Measurements from ENCODE around the gene BTRC. TPM values are rescaled to one million over a fixed set of nuclear protein-coding genes. Genes with fewer than 3 reads are reported as not detected.

BTRC gene
- polyA plus RNA-seq, 3 donors, result 2.8 to 4.3 (median 3.1) TPM

GRCh38 chr10:101571271-101571925 is 217.4 kb downstream of the BTRC start:
- Mint-ChIP-seq H3K4me1 (peaks cover 20% of the 10 kb centered on the region), H3K27ac (peak overlapping the region in 1 of 7 donors; percentile 11), H3K36me3 (peaks cover 3 to 7% of the 10 kb centered on the region in 2 donors), H3K9me3 (peaks cover 0 to 10% (median 6%) of the 10 kb centered on the region in 7 donors), H3K27me3 (ENCODE audit: low read depth in 3 of 3) (peaks cover 35 to 40% (median 37%) of the 10 kb centered on the region in 3 donors), H3K4me3 (peak overlapping the region; percentile 86 to 91)
- WGBS (ENCODE audit: insufficient coverage), result 78% methylated on average over 4 of the region's 8 CpGs
- peak overlapping the region; percentile 99 for H3K4me2 ChIP-seq (replicated peaks; ENCODE audit: extremely low read depth, low read length, poor library complexity, severe bottlenecking)
- peaks cover 17 to 25% of the 10 kb centered on the region in 2 donors for H3K4me1 ChIP-seq (ENCODE audit: control insufficient read depth in 1 of 2, insufficient read depth in 2 of 2, low read length in 2 of 2)
- no peaks in the 10 kb centered on the region for H3K36me3 ChIP-seq (replicated peaks in 1 of 2; ENCODE audit: control insufficient read depth in 1 of 2, insufficient read depth in 2 of 2, low read length in 2 of 2)
- H3K4me3 ChIP-seq (replicated peaks in 1 of 3; ENCODE audit: low read depth in 2 of 3, low read length in 3 of 3), result peak overlapping the region in 1 of 3 experiments; percentile 96
- H2AFZ ChIP-seq (ENCODE audit: insufficient read depth, low read depth, low read length, poor library complexity, severe bottlenecking), result peak overlapping the region; percentile 99
- no peaks in the 10 kb centered on the region for H4K20me1 ChIP-seq (ENCODE audit: insufficient read depth, low read length)
- H3K27ac ChIP-seq (ENCODE audit: low read depth in 1 of 2, low read length in 2 of 2), result no peak overlapping the region
- H3K27me3 ChIP-seq (ENCODE audit: control insufficient read depth in 2 of 2, insufficient read depth in 2 of 2, low read length in 2 of 2), result peaks cover 30 to 35% of the 10 kb centered on the region in 2 donors
- no peak for TF ChIP-seq CTCF (IDR thresholded peaks at IDR 0.05)
- no peaks in the 10 kb centered on the region for H3K79me2 ChIP-seq (ENCODE audit: insufficient read depth, low read length)
- DNase-seq, result no peak
- intact Hi-C loops (cut with micrococcal nuclease), result loop anchor here (5.0 kb wide), 2 partner anchors 299 to 359 kb away; no protein-coding TSS in a partner anchor
- H3K9me3 ChIP-seq (replicated peaks in 1 of 2; ENCODE audit: control insufficient read depth in 1 of 2, insufficient read depth in 1 of 2, low read length in 2 of 2), result peaks cover 7 to 11% of the 10 kb centered on the region in 2 donors
- no peak overlapping the region for H3K9ac ChIP-seq (ENCODE audit: insufficient read depth, low read length, poor library complexity, severe bottlenecking)

GRCh38 chr10:101572126-101572525 is 218.2 kb downstream of the BTRC start:
- Histone ChIP-seq H3K36me3 (replicated peaks in 1 of 2; ENCODE audit: control insufficient read depth in 1 of 2, insufficient read depth in 2 of 2, low read length in 2 of 2) (peaks cover 4 to 7% of the 10 kb centered on the region in 2 donors), H3K27me3 (ENCODE audit: control insufficient read depth in 2 of 2, insufficient read depth in 2 of 2, low read length in 2 of 2) (peaks cover 25 to 28% of the 10 kb centered on the region in 2 donors), H3K4me2 (replicated peaks; ENCODE audit: extremely low read depth, low read length, poor library complexity, severe bottlenecking) (no peak overlapping the region), H3K9ac (ENCODE audit: insufficient read depth, low read length, poor library complexity, severe bottlenecking) (no peak overlapping the region), H3K4me1 (ENCODE audit: control insufficient read depth in 1 of 2, insufficient read depth in 2 of 2, low read length in 2 of 2) (peaks cover 17 to 21% of the 10 kb centered on the region in 2 donors), H3K27ac (ENCODE audit: low read depth in 1 of 2, low read length in 2 of 2) (no peak overlapping the region), H3K79me2 (ENCODE audit: insufficient read depth, low read length) (no peaks in the 10 kb centered on the region), H3K9me3 (replicated peaks in 1 of 2; ENCODE audit: control insufficient read depth in 1 of 2, insufficient read depth in 1 of 2, low read length in 2 of 2) (peaks cover 1 to 11% of the 10 kb centered on the region in 2 donors), H3K4me3 (replicated peaks in 1 of 3; ENCODE audit: low read depth in 2 of 3, low read length in 3 of 3) (no peak overlapping the region), H2AFZ (ENCODE audit: insufficient read depth, low read depth, low read length, poor library complexity, severe bottlenecking) (no peak overlapping the region), H4K20me1 (ENCODE audit: insufficient read depth, low read length) (no peaks in the 10 kb centered on the region)
- peaks cover 7 to 14% of the 10 kb centered on the region in 2 donors for H3K36me3 Mint-ChIP-seq
- WGBS (ENCODE audit: insufficient coverage), result no CpG with 5 or more reads among the region's 7 CpGs
- H3K4me3 Mint-ChIP-seq, result no peak overlapping the region
- no peak for DNase-seq
- no peak for TF ChIP-seq CTCF (IDR thresholded peaks at IDR 0.05)
- intact Hi-C loops (cut with micrococcal nuclease), result loop anchor here (5.0 kb wide), 2 partner anchors 300 to 360 kb away; no protein-coding TSS in a partner anchor
- H3K27me3 Mint-ChIP-seq (ENCODE audit: low read depth in 3 of 3), result peaks cover 30 to 32% (median 30%) of the 10 kb centered on the region in 3 donors
- H3K27ac Mint-ChIP-seq, result no peak overlapping the region
- H3K9me3 Mint-ChIP-seq, result peaks cover 0 to 10% (median 6%) of the 10 kb centered on the region in 7 donors
- peaks cover 17% of the 10 kb centered on the region for H3K4me1 Mint-ChIP-seq
